Measurements from ENCODE around the gene RILPL1.

DNA sequence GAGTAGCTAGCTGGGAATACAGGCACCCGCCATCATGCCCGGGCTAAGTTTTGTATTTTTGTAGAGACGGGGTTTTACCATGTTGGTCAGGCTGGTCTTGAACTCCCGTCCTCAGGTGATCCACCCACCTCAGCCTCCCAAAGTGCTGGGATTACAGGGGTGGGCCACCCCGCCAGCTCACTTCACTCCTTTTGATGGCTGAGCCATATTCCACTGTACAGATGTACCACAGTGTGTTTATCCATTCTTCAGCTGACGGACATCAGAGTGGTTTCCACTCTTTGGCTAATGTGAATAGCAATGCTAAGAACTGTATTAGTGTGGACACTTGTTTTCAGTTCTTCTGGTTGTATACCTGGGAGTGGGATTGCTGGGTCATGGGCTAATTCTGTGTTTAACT, 46.1 kb downstream of the RILPL1 start:
- TF ChIP-seq, protein P1, sequence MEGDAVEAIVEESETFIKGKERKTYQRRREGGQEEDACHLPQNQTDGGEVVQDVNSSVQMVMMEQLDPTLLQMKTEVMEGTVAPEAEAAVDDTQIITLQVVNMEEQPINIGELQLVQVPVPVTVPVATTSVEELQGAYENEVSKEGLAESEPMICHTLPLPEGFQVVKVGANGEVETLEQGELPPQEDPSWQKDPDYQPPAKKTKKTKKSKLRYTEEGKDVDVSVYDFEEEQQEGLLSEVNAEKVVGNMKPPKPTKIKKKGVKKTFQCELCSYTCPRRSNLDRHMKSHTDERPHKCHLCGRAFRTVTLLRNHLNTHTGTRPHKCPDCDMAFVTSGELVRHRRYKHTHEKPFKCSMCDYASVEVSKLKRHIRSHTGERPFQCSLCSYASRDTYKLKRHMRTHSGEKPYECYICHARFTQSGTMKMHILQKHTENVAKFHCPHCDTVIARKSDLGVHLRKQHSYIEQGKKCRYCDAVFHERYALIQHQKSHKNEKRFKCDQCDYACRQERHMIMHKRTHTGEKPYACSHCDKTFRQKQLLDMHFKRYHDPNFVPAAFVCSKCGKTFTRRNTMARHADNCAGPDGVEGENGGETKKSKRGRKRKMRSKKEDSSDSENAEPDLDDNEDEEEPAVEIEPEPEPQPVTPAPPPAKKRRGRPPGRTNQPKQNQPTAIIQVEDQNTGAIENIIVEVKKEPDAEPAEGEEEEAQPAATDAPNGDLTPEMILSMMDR (IDR thresholded peaks at IDR 0.05) = no peak
- TF ChIP-seq POLR2A (IDR thresholded peaks at IDR 0.05) = no peak

Measured in uterus (tissue), 2 donors.